ENCODE data around the gene NFKBIE. TPM values are rescaled to one million over a fixed set of nuclear protein-coding genes. Genes with fewer than 3 reads are reported as not detected.

NFKBIE gene
- total and polyA plus RNA-seq, 9 of the 15 experiments (the other 6 are each of a cell fraction or from before 2014, with no cell fraction given), result 2.1 to 16.4 (median 11.7) TPM

DNA sequence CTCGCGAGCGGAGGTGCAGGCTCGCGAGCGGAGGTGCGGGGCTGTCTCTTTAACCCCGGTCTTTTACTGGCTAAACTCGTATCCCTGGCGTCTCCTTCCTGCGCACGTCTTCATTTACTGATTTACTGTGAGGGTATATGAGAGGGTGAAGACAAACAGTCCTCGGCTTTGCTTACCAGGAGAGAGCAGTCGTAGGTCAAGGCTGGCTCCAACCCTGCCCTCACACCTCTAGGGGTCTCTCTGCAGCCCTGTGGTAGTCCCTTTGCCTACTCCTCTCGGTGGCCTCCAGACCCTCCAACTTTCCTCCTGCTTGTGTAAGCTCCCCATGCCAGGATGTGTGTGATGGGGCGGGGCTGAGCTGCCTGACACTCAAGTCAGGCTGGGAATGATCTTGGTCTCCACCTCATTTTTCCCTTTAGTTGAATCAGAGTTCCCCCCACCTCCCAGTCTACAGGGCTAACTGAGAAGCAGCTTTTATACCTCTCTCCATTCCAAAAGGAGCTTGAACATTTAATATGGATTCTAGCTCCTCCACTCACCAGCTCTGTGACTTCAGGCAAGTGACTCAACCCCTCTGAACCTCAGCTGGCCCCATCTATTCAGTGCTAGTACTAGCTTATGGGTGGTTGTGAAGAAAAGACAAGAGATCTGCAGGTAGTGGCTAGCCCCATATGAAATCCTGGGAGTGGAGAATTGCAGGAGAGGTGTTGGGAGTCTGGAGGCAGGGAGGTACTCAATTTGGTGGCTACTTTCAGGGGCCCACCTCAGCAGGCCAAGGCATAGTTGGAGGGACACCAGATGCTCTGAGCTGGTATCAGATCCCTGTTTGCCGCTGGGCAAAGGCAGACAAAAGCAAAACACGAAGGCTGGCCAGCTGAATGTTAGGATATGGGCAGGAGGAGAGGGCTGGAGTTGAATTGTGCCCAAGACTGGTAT, 41.1 kb downstream of the NFKBIE start (continued):
- TF ChIP-seq, protein P1, sequence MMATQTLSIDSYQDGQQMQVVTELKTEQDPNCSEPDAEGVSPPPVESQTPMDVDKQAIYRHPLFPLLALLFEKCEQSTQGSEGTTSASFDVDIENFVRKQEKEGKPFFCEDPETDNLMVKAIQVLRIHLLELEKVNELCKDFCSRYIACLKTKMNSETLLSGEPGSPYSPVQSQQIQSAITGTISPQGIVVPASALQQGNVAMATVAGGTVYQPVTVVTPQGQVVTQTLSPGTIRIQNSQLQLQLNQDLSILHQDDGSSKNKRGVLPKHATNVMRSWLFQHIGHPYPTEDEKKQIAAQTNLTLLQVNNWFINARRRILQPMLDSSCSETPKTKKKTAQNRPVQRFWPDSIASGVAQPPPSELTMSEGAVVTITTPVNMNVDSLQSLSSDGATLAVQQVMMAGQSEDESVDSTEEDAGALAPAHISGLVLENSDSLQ (IDR thresholded peaks at IDR 0.05), result peak; percentile 33
- TF ChIP-seq SMARCA5 (IDR thresholded peaks at IDR 0.05) (peak; percentile 62; the same call in 1 of the 2 replicates), CBFB (CRISPR knock-in tag; IDR thresholded peaks at IDR 0.05) (0 out of 2 replicates have a peak, but pooled peaks have one; percentile 28), CHD4 (IDR thresholded peaks at IDR 0.05; ENCODE audit: insufficient read depth, insufficient replicate concordance, low read depth, low read length, poor library complexity, severe bottlenecking) (peak; percentile 76), ZNF561 (CRISPR knock-in tag; conservative IDR thresholded peaks at IDR 0.05) (no peak), NR2C2 (CRISPR knock-in tag; IDR thresholded peaks at IDR 0.05) (peak; percentile 14; the same call in 1 of the 2 replicates), NR2C2 (tag; IDR thresholded peaks at IDR 0.05) (no peak), PTBP1 (IDR thresholded peaks at IDR 0.05; ENCODE audit: low read depth, low read length) (peak; percentile 55; the same call in 1 of the 2 replicates), ELF4 (CRISPR knock-in tag; IDR thresholded peaks at IDR 0.05) (no peak), JUN (IDR thresholded peaks at IDR 0.05; ENCODE audit: borderline replicate concordance, low read depth, low read length) (no peak), JUN (CRISPR knock-in tag; IDR thresholded peaks at IDR 0.05; ENCODE audit: borderline replicate concordance) (no peak), ZFP36 (IDR thresholded peaks at IDR 0.05; ENCODE audit: low read depth, low read length, partially characterized antibody) (peak; percentile 84)
- TF ChIP-seq, protein P2, sequence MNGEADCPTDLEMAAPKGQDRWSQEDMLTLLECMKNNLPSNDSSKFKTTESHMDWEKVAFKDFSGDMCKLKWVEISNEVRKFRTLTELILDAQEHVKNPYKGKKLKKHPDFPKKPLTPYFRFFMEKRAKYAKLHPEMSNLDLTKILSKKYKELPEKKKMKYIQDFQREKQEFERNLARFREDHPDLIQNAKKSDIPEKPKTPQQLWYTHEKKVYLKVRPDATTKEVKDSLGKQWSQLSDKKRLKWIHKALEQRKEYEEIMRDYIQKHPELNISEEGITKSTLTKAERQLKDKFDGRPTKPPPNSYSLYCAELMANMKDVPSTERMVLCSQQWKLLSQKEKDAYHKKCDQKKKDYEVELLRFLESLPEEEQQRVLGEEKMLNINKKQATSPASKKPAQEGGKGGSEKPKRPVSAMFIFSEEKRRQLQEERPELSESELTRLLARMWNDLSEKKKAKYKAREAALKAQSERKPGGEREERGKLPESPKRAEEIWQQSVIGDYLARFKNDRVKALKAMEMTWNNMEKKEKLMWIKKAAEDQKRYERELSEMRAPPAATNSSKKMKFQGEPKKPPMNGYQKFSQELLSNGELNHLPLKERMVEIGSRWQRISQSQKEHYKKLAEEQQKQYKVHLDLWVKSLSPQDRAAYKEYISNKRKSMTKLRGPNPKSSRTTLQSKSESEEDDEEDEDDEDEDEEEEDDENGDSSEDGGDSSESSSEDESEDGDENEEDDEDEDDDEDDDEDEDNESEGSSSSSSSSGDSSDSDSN (IDR thresholded peaks at IDR 0.05; ENCODE audit: borderline replicate concordance in 1 of 2, low read depth in 2 of 2, low read length in 2 of 2), result 0 out of 4 replicates have a peak, but pooled peaks of 1 of the 2 experiments have one; percentile 51
- TF ChIP-seq, protein P3, sequence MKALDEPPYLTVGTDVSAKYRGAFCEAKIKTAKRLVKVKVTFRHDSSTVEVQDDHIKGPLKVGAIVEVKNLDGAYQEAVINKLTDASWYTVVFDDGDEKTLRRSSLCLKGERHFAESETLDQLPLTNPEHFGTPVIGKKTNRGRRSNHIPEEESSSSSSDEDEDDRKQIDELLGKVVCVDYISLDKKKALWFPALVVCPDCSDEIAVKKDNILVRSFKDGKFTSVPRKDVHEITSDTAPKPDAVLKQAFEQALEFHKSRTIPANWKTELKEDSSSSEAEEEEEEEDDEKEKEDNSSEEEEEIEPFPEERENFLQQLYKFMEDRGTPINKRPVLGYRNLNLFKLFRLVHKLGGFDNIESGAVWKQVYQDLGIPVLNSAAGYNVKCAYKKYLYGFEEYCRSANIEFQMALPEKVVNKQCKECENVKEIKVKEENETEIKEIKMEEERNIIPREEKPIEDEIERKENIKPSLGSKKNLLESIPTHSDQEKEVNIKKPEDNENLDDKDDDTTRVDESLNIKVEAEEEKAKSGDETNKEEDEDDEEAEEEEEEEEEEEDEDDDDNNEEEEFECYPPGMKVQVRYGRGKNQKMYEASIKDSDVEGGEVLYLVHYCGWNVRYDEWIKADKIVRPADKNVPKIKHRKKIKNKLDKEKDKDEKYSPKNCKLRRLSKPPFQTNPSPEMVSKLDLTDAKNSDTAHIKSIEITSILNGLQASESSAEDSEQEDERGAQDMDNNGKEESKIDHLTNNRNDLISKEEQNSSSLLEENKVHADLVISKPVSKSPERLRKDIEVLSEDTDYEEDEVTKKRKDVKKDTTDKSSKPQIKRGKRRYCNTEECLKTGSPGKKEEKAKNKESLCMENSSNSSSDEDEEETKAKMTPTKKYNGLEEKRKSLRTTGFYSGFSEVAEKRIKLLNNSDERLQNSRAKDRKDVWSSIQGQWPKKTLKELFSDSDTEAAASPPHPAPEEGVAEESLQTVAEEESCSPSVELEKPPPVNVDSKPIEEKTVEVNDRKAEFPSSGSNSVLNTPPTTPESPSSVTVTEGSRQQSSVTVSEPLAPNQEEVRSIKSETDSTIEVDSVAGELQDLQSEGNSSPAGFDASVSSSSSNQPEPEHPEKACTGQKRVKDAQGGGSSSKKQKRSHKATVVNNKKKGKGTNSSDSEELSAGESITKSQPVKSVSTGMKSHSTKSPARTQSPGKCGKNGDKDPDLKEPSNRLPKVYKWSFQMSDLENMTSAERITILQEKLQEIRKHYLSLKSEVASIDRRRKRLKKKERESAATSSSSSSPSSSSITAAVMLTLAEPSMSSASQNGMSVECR (CRISPR knock-in tag; IDR thresholded peaks at IDR 0.05), result peak; percentile 56; the same call in 1 of the 2 replicates
- TF ChIP-seq, protein P4, sequence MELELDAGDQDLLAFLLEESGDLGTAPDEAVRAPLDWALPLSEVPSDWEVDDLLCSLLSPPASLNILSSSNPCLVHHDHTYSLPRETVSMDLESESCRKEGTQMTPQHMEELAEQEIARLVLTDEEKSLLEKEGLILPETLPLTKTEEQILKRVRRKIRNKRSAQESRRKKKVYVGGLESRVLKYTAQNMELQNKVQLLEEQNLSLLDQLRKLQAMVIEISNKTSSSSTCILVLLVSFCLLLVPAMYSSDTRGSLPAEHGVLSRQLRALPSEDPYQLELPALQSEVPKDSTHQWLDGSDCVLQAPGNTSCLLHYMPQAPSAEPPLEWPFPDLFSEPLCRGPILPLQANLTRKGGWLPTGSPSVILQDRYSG (tag; conservative IDR thresholded peaks at IDR 0.05; ENCODE audit: low read depth), result no peak
